Panc1 (cell line): ENCODE measurements around the gene TMOD3.

Source experiments
- CTCF ChIP-seq: fragments of 450-650 bp; IDR thresholded peaks from 2 replicates; pipeline ENCODE4 v1.5.1; 2017; ENCODE audit warnings: mild to moderate bottlenecking
- POLR2AphosphoS5 ChIP-seq: IDR thresholded peaks from 2 replicates; pipeline ENCODE4 v1.6.1; 2012; ENCODE audit warnings: mild to moderate bottlenecking, low read depth, low read length, moderate library complexity
- REST ChIP-seq, 2 experiments: IDR thresholded peaks; 2 replicates each; pipeline ENCODE4 v1.6.1; 2011 to 2012; ENCODE audit warnings: low read depth in 2 of 2, control low read depth in 1 of 2, low read length in 1 of 2, mild to moderate bottlenecking in 1 of 2, moderate library complexity in 1 of 2; ENCODE audit not compliant: insufficient read depth in 1 of 2
- SIN3A ChIP-seq: IDR thresholded peaks from 2 replicates; pipeline ENCODE4 v1.6.1; 2012; ENCODE audit warnings: low read depth, mild to moderate bottlenecking, low read length, moderate library complexity, borderline replicate concordance; ENCODE audit not compliant: insufficient read depth
- TCF7L2 ChIP-seq: IDR thresholded peaks from 2 replicates; pipeline ENCODE4 v1.6.1; 2011; ENCODE audit warnings: mild to moderate bottlenecking, low read depth, low read length, inconsistent platforms

GRCh38 chr15:51931016-51931415 is 101.6 kb downstream of the TMOD3 start:
- no peak for TF ChIP-seq CTCF
- TF ChIP-seq POLR2AphosphoS5: no peak
- no peak for TF ChIP-seq TCF7L2
- TF ChIP-seq REST (IDR thresholded peaks at IDR 0.05; ENCODE audit: insufficient read depth in 1 of 2, low read depth in 2 of 2, low read length in 1 of 2): no peak
- no peak for TF ChIP-seq SIN3A
